Occipital lobe (tissue), 2 donors: ENCODE measurements around the gene CFHR3. TPM values are rescaled to one million over a fixed set of nuclear protein-coding genes. Genes with fewer than 3 reads are reported as not detected.
"Not testable (repeated sequence)": the region's sequence is repeated elsewhere in the genome, so short reads cannot be mapped to it uniquely, and the experiment has no call there.

Experiments
- DNase-seq: peaks from one replicate; lab custom pipeline; 2025; lab: John Stamatoyannopoulos, UW
- total RNA-seq: library from RNA; depleted of rRNA; stranded (reverse); fragments of >200 nt; gene quantifications from one replicate; pipeline ENCODE4 v1.2.3, GENCODE V29; 2014

CFHR3 gene
- total RNA-seq = not detected

GRCh38 chr1:196774603-196775002 lies at the start of gene CFHR3:
Gene CFHR3, plus strand, starts transcription at chr1:196774840. Its CDS starts 47 bp downstream, at chr1:196774887.
- no peak for DNase-seq

GRCh38 chr1:196732526-196732925 lies 42.1 kb upstream of the CFHR3 start:
- DNase-seq = no peak

DNA sequence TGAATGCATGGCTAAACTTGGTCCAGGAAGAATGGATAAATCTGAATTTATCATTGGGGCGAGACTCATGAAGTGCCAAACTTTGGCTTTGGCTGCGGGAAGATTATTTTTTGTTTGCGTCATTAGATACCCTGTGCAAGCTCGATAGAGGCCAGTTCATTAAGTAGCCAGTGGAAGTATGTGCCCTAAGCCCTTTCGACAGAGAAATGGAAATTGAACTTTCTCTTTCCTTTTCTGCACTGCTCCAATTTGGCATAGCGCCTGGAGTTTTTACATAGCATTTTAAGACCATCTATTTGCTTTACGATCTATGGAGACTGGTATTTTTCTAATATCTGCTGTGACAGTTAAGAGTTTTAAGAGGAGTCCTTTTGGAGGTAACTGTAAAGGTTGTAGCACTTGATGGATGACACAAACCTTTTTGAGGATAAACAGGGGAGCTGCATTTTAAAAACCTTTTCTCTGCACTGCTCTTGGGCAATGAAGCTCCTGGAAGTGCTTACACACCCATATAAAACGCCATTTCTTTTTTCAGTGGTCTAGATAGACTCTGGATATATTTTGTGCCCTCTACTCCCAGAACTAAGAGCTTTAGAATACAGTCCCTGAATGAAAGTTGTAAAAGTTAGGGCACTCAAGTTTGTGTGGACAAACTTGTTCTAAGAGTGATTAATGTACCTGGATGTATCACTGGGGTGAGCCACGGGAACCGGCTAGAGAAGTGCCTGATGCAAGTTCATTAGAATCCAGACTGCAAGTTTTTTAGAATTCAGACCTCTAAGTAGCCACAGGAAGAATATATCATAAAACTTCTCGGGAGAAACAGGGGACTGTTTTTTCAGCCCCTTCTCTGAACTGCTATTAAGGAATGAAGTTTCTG lies 41.3 kb upstream of the CFHR3 start:
- DNase-seq = no peak

GRCh38 chr1:196734006-196734405 lies 40.6 kb upstream of the CFHR3 start:
- DNase-seq = no peak

- DNase-seq = no peak
Measured at GRCh38 chr1:196734460-196734859, 40.2 kb upstream of the CFHR3 start.

DNA sequence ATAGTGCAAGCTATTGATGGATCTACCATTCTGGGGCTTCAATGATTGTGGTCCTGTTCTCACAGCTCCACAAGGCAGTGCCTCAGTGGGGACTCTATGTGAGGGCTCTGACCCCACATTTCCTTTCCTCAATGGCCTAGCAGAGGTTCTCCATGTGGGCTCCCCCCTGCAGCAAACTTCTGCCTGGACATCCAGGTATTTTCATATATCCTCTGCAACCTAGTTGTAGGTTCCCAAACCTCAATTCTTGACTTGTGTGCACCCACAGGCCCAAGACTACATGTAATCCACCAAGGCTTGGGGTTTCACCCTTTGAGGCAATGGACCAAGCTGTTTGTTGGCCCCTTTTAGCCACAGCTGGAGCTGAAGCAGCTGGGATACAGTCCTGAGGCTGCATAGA lies 35.9 kb upstream of the CFHR3 start:
- no peak for DNase-seq

GRCh38 chr1:196743244-196743643 lies 31.4 kb upstream of the CFHR3 start:
- DNase-seq = not testable (repeated sequence)

DNA sequence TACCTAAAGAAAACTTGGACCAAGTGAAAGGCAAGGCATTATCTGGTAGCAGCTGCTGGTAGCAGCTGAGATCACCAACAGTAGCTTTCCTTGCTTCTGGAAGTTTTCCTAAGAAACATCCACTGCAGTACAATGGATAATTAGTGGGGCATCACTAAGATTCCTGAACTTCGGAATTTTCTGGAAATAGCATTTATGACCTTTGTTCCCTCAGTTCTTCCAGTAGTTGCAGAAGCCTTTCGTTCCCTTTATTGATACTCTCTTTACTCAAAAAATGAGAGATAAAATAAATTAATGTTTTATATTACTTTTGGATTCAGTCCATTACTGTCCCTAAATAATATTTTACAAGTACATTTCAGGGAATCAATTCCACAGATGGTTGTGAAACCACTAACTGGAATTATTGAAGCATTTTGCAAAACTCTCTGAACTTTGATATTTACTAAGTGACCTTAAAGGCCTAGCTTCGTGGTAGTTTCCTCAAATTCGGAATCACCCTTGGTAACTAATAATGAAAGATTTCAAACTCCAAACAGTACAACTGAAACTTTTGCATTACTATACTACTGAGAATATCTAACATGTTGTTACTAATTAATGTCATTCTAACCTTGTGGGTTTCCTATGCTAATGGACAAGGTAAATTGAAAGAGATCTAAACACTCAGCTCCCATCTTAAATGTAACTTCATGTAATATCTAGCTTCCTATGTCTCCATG lies 9.5 kb upstream of the CFHR3 start:
- DNase-seq = not testable (repeated sequence)

- not testable (repeated sequence) for DNase-seq
Measured at GRCh38 chr1:196769823-196770222, 4.8 kb upstream of the CFHR3 start.

- DNase-seq = no peak
Measured at GRCh38 chr1:196773713-196774112, 927 bp upstream of the CFHR3 start.

GRCh38 chr1:196774175-196774574 lies 465 bp upstream of the CFHR3 start:
- DNase-seq = no peak

DNA sequence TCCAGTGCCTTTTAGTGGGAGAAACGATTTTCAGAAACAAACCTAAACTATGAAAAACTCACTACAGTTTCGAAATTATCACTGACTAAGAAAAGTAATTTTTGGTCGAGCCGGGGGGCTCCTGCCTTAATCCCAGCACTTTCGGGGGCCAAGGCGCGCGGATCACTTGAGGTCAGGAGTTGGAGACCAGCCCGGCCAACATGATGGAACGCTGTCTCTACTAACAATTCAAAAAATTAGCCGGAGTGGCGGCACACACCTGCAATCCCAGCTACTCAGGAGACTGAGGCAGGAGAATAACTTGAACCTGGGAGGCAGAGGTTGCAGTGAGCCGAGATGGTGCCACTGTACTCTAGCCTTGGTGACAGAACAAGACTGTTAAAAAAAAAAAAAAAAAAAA lies 3.0 kb downstream of the CFHR3 start:
- DNase-seq = no peak

GRCh38 chr1:196779093-196779492 lies 4.5 kb downstream of the CFHR3 start:
- DNase-seq = no peak

GRCh38 chr1:196791252-196791651 lies 16.6 kb downstream of the CFHR3 start:
- not testable (repeated sequence) for DNase-seq

DNA sequence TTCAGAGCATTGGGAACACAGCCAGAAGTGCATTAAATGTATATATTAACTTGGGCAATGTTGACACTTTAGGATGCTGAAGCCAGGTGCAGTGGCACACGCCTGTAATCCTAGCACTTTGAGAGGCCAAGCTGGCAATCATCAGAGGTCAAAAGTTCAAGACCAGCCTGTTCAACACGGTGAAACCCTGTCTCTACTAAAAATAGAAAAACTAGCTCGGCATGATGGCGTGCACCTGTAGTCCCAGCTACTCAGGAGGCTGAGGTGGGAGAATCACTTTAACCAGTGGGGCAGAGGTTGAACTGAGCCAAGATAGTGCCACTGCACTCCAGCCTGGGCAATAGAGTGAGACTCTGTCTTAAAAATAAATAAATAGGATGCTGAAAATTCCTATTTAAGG lies 19.5 kb downstream of the CFHR3 start:
- not testable (repeated sequence) for DNase-seq

GRCh38 chr1:196797891-196798290 lies 23.3 kb downstream of the CFHR3 start:
- no peak for DNase-seq

DNA sequence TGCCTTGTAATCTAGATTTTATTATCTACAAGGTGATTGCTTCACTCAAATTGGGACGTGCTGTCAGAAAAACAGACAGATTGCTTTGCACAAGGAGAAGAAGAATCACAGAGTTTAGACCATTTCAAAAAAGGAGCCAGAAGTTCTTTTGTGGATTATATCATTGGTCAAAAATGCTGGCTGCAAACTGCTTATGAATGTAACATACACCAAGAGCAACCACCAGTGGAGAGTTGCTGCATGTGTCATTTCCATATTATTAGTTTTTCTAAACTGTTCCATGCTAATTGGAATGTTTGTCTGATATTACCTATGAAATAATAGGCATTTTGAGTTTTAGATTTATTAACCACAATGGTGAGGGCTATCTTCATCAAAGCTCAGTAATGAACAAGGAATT lies 27.3 kb downstream of the CFHR3 start:
- DNase-seq = not testable (repeated sequence)

GRCh38 chr1:196808529-196809235 lies 34.0 kb downstream of the CFHR3 start:
- DNase-seq = no peak

DNA sequence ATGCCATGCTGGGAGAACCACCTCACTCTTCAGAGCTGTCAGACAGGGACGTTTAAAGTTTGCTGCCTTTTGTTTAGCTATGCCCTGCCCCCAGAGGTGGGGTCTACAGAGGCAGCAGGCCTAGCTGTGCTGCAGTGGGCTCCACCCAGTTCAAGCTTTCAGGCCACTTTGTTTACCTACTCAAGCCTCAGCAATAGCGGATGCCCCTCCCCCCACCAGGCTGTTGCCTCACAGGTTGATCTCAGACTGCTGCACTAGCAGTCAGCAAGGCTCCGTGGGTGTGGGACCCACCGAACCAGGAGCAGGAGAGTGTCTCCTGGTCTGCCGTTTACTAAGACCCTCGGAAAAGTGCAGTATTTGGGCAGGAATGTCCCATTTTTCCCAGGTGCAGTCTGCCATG lies 42.8 kb downstream of the CFHR3 start:
- DNase-seq = not testable (repeated sequence)

GRCh38 chr1:196819531-196819930 lies 44.9 kb downstream of the CFHR3 start, which contains the start of gene CFHR1:
Gene CFHR1, plus strand, starts transcription at chr1:196819731. Its CDS starts 114 bp downstream, at chr1:196819845.
- DNase-seq = not testable (repeated sequence)

- not testable (repeated sequence) for DNase-seq
Measured at GRCh38 chr1:196827860-196828259, 53.2 kb downstream of the CFHR3 start.
